NCI-H82 treated with DMSO at 0.1 percent for 48 hours (cell line): Measurements from ENCODE around the gene FSIP1.

Source experiments
- DNase-seq: peaks from one replicate; lab custom pipeline; 2025; ENCODE audit not compliant: unreplicated experiment; lab: John Stamatoyannopoulos, UW

Gene FSIP1

DNA sequence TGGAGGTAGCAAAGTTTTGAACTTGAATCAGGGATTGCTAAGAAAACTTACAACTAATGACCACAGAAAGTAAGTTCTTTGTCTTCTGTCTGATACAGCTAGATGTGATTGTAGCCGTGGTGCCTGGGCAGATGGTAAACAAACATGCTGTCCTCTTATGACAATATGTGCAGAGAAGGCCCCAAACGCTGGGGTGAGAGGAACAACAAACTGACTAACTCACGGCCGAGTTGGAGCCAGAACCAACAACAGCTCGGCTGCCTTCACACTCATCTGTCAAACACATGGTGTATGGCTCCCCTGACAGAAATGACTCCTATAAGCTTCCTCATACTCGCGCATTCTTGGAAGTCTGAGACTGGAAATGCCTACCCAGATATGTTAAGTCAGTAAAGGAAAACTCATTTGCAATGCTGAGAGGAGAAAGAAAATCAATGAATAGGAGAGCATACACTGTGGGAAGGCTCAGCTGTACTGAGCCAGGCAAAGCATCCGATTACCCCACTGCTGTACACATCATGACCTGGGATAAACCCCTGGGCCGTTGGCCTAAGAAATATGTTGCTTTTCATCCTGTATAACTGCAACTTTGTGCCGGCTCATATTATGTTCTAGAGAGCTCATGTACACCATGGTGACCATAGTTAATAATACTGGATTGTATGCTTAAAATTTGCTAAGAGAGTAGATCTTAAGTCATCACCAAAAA is 196.1 kb downstream of the FSIP1 start:
- DNase-seq: no peak

- DNase-seq: no peak
These were observed 196.8 kb downstream of the FSIP1 start for GRCh38 chr15:39585871-39586301.

- no peak for DNase-seq
These were observed 197.2 kb downstream of the FSIP1 start for GRCh38 chr15:39585389-39585841.

GRCh38 chr15:39584662-39585388 is 197.8 kb downstream of the FSIP1 start:
- DNase-seq: no peak

DNA sequence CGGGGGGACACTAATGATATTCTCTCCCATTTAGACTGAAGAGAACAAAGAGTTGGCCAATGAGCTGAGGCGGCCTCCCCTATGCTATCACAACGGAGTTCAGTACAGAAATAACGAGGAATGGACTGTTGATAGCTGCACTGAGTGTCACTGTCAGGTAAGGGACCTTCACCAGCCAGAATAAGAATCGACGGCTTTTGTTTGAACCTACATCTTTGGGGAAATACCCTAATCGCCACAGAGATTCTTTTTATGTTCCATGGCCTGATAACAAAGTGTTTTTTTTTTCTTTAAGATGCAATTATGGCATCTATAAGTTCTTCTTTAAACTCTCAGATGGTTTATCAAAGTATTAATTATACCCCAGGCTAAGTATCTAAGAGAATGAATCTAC is 198.4 kb downstream of the FSIP1 start:
- no peak for DNase-seq

DNA sequence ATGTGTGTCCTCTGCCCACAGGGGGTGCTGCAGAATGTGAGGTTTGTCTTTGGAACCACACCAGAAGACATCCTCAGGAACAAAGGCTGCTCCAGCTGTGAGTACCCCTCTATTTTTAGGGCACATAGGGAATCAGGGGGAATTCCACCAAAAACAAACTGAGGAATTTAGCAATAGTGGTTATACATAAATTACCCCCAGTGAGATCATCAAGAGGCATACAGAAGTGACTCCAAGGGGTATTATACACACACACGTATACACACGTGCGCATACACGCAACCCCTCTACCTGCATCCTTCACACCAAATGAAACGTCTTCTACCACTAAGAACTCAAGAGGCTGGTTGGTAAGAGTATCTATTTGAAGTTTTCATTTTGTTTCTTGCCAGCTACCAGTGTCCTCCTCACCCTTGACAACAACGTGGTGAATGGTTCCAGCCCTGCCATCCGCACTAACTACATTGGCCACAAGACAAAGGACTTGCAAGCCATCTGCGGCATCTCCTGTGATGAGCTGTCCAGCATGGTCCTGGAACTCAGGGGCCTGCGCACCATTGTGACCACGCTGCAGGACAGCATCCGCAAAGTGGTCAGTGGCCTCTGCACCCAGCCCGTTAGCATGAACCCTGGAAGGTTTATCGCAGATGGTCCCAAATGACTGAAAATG is 198.9 kb downstream of the FSIP1 start:
- no peak for DNase-seq

DNA sequence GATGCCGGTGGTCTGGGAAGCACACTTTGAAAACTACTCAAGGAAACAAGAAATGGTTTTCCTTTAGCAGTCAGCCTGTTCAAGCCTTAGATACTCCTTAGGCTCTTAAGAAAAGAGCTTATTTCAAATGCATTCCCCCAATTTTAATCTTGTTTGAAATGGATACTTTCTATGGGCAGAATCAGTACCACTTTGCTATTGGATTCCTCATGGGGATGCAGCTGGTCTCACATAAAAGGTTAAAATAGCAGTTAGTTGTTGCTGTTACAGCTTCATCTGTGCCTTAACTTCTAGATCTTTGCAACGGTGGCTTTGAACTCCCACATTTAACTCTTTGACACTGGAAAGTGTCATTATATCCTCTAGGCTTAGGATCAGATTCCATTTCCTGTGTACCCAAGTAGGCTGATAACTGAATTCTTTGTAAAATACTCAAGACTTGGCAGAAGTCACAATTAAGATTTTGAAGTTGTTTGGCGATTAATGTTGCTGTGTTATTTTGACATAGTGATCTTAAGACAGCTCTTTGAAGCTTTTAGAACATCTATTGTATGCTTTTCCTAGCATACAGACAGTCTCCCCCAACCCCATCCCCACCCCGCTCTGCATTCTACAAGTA is 199.6 kb downstream of the FSIP1 start:
- no peak for DNase-seq

DNA sequence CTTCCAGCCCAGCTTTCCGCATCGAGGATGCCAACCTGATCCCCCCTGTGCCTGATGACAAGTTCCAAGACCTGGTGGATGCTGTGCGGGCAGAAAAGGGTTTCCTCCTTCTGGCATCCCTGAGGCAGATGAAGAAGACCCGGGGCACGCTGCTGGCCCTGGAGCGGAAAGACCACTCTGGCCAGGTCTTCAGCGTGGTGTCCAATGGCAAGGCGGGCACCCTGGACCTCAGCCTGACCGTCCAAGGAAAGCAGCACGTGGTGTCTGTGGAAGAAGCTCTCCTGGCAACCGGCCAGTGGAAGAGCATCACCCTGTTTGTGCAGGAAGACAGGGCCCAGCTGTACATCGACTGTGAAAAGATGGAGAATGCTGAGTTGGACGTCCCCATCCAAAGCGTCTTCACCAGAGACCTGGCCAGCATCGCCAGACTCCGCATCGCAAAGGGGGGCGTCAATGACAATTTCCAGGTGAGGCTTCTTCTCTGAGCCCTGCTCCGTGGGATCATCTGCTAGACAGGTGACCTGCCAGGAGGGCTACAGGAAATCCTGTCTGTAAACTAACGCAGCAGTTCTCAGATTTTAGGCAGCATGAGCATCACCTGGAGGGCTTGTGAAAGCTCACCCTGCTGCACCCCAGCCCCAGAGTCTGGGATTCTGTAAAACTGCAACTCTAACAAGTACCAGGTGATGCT is 200.2 kb downstream of the FSIP1 start:
- no peak for DNase-seq

GRCh38 chr15:39581793-39582285 is 200.8 kb downstream of the FSIP1 start:
- no peak for DNase-seq

DNA sequence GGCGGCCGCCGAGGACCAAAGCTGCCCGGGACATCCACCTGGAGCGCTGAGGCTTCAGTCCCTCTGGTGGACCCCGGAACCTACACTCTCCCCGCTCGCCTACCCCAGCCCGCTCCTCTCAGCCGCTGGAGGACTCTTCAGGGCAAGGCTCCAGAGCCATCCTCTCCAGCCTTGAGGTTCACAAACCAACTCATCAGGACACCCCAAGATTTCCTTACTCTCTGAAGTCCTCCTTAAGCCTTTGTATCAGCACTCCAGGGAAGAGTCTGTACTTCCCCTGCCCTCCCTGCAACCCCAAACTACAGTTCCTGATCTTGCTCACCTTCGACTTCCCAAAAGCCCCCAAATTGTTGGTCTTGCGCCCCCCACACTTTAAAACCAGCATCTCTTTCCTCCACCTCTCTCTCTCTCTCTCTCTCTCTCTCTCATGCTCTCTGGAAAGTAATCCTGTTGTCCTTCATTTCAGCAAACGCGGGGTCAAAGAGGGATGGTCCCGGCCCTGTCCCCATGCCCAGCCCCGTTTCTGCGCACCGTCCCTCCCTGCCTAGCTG is 201.3 kb downstream of the FSIP1 start:
- no peak for DNase-seq

GRCh38 chr15:39580485-39581241 is 202.0 kb downstream of the FSIP1 start, which contains the start of gene THBS1:
Gene THBS1, plus strand, starts transcription at chr15:39581079. Its CDS starts 779 bp downstream, at chr15:39581858.
- DNase-seq: no peak

- peak; percentile 35 for DNase-seq
These were observed 202.5 kb downstream of the FSIP1 start for GRCh38 chr15:39580117-39580484.

DNA sequence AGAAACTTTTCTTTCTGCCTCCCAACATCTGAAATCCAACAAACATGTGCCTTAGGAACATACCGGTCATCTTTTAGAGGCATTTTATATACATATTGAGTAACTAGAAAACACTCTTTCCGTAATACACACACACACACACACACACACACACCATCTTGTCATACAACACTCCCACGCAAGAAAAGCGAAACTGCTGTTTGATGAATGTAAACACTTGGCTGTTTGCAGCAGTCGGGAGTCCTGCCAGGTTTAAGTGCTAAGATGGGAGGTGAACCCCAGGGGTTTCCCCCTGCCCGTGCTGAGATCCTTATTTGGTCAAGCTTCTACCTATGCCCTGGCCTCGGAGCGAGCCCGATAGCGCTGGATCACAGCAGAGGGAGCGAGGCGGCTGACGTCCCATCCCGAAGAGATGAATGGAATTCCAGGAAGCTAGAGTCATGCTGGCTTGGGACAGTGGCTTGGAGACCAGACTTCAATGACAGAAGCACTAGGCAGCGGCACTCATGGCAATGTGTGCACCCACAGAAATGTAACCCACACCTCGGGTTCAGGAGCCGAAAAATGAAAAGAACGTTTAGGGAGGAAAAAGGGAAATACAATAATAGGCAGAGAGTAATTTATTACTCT is 203.0 kb downstream of the FSIP1 start:
- no peak for DNase-seq

GRCh38 chr15:39578851-39579486 is 203.7 kb downstream of the FSIP1 start:
- no peak for DNase-seq

GRCh38 chr15:39575180-39575579 is 207.5 kb downstream of the FSIP1 start:
- DNase-seq: no peak

- DNase-seq: no peak
These were observed 208.2 kb downstream of the FSIP1 start for GRCh38 chr15:39574427-39574826.

GRCh38 chr15:39573844-39574243 is 208.8 kb downstream of the FSIP1 start:
- no peak for DNase-seq

GRCh38 chr15:39573287-39573686 is 209.4 kb downstream of the FSIP1 start:
- no peak for DNase-seq

GRCh38 chr15:39565851-39566250 is 216.8 kb downstream of the FSIP1 start:
- DNase-seq: no peak
